Measurements from ENCODE around the gene APH1A.
"Not testable (repeated sequence)": the region's sequence is repeated elsewhere in the genome, so short reads cannot be mapped to it uniquely, and the experiment has no call there.

DNA sequence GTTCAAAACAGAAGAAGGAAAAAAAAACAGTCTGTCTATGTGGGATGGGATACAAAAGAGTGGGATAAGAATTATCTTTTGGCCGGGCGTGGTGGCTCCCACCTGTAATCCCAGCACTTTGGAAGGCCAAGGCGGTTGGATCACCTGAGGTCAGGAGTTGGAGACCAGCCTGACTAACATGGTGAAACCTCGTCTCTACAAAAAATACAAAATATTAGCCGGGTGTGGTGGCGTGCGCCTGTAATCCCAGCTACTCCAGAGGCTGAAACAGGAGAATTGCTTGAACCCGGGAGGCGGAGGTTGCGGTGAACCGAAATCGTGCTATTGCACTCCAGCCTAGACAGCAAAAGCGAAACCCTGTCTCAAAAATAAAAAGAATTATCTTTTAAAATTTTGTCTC lies 31.6 kb downstream of the APH1A start:
- TF ChIP-seq, protein P1, sequence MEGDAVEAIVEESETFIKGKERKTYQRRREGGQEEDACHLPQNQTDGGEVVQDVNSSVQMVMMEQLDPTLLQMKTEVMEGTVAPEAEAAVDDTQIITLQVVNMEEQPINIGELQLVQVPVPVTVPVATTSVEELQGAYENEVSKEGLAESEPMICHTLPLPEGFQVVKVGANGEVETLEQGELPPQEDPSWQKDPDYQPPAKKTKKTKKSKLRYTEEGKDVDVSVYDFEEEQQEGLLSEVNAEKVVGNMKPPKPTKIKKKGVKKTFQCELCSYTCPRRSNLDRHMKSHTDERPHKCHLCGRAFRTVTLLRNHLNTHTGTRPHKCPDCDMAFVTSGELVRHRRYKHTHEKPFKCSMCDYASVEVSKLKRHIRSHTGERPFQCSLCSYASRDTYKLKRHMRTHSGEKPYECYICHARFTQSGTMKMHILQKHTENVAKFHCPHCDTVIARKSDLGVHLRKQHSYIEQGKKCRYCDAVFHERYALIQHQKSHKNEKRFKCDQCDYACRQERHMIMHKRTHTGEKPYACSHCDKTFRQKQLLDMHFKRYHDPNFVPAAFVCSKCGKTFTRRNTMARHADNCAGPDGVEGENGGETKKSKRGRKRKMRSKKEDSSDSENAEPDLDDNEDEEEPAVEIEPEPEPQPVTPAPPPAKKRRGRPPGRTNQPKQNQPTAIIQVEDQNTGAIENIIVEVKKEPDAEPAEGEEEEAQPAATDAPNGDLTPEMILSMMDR (IDR thresholded peaks at IDR 0.05), result not testable (repeated sequence)
- TF ChIP-seq POLR2A (IDR thresholded peaks at IDR 0.05), result not testable (repeated sequence)

Measured in thyroid gland (tissue), 4 donors.